Stromal cell of bone marrow (primary cell): Measurements from ENCODE around the gene MAPRE2.
"Not testable (repeated sequence)": the region's sequence is repeated elsewhere in the genome, so short reads cannot be mapped to it uniquely, and the experiment has no call there.

Experiments
- DNase-seq: peaks from one replicate; pipeline ENCODE4 v3.0.0-alpha.2; 2012; ENCODE audit warnings: low read depth

MAPRE2 gene

DNA sequence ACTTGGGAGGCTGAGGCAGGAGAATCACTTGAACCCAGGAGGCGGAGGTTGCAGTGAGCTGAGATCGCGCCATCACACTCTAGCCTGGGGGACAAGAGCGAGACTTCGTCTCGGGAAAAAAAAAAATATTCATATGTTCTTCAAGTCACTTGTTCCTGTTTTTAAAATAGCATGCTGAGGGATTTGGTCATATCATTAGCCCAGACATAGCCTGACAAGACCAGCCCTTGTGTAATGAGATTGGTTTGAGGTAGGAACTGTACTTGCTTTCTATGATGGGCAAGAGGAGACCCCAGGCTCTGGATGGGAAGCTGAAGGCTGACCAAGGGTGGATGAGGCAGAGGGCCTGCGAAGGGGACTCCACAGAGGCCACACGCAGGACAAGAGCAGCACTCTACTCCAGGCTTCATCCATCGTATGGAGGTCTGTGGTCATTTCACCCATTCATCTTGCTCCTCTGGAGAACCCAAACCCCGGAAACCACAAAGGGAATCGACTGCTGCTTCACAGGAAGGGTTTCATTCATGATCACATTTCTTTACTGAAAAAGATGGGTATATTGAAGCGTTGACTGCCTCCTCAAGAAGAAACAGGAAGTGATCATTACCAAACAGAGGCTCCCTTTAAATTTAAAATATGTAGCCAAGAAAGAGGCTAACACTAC lies 112.5 kb downstream of the MAPRE2 start:
- DNase-seq, result no peak

GRCh38 chr18:35155398-35156117 lies 114.3 kb downstream of the MAPRE2 start:
- no peak for DNase-seq

DNA sequence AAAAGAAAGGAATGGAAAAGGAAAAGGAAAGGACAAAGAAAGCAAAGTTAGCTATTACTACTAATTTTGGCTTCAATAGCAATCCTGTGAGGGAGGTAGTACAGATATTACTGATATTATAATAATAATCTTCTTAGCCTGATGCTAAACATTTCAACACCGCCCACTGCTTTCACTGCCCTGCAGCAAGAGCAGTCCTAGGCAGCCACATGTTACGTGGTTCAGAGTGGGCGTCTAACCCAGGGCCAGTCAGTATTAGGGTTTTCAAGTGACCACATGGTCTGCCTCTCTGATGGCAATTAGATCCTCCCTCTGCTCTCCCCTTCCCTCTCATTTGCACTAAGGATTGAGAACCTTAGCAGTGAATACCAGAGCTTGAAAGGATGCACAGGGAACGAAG lies 116.0 kb downstream of the MAPRE2 start:
- DNase-seq, result no peak

DNA sequence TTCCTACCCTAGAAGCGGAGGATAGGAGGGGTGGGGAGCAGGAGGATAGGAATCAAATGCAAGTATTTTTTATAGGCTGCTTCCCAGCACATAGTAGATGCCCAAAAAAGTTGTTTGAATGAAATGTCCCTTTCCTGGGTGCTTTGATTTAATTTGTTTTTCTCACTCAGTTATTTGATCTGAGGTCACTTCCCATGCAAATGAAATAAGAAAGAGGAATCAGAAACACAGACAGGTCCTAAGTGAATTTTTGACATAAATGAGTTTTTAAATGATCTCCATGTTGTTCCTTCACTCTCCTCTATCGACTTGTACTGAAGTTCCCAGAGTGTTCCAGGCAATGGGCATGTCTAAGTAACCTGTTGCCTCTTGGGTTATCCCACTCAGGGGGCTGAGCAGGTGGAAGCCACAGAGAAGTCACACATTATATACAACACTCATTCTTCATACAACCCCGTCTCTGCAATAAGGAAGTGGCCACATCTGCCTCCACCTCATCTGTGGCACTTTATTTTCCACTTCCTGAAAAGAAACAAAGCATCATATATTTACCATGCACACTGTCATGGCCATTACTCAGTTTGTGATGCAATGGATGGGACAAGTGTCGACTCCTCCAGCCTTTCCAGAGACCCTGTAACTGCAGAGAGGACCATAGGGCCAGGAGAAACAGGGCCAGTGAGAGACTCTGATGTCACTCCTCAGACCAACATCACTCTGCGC lies 117.7 kb downstream of the MAPRE2 start:
- DNase-seq, result no peak

GRCh38 chr18:35159782-35160181 lies 118.6 kb downstream of the MAPRE2 start:
- no peak for DNase-seq

GRCh38 chr18:35161485-35161884 lies 120.3 kb downstream of the MAPRE2 start:
- no peak for DNase-seq

- no peak for DNase-seq
These were observed 120.7 kb downstream of the MAPRE2 start for GRCh38 chr18:35161934-35162333.

DNA sequence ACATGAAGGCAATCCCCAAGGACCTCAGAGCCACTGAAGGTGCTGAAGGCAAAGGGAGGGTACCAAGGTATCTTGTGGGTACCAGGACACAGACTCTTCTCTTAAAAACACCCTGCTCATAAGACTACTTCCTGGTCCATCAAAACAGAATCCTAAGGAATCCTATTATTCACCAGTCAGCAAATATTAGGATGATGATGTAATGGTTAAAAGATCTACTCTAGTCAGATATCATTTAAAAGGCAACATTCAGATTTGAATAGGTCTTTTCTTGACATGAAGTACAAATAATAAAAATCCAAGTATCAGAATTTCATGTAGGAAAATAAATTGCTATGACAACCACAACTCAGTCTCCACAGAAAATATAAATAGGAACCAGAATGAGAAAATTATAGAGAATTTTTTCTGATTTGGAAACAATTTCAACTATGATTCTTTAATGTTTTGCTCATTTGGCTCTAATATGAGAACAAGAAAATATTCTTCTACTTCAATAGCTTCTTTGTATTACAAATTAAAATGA lies 121.9 kb downstream of the MAPRE2 start:
- no peak for DNase-seq

DNA sequence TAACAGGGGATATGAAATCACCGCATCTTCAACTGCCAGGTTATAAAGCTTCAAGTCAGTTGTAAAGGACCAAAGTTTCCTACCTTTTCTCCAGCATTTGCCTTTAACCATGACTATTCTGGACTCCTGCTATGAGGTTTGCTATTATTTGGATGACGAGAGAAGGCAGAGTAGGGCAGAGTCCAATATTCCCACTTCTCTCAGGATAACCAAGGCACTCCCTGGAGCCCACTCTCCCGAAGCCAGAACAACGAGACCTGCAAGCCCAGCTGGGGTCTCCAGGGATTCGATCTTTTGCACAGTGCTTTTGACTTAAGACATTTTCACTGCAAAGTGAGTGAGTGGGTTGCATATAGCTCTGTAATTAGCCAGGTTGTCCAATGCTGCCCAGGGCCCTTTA lies 122.5 kb downstream of the MAPRE2 start:
- no peak for DNase-seq

- DNase-seq, result no peak
These were observed 122.9 kb downstream of the MAPRE2 start for GRCh38 chr18:35164133-35164532.

GRCh38 chr18:35167332-35167731 lies 126.1 kb downstream of the MAPRE2 start:
- no peak for DNase-seq

- DNase-seq, result no peak
These were observed 126.6 kb downstream of the MAPRE2 start for GRCh38 chr18:35167857-35168256.

GRCh38 chr18:35170323-35170722 lies 129.1 kb downstream of the MAPRE2 start:
- DNase-seq, result not testable (repeated sequence)

DNA sequence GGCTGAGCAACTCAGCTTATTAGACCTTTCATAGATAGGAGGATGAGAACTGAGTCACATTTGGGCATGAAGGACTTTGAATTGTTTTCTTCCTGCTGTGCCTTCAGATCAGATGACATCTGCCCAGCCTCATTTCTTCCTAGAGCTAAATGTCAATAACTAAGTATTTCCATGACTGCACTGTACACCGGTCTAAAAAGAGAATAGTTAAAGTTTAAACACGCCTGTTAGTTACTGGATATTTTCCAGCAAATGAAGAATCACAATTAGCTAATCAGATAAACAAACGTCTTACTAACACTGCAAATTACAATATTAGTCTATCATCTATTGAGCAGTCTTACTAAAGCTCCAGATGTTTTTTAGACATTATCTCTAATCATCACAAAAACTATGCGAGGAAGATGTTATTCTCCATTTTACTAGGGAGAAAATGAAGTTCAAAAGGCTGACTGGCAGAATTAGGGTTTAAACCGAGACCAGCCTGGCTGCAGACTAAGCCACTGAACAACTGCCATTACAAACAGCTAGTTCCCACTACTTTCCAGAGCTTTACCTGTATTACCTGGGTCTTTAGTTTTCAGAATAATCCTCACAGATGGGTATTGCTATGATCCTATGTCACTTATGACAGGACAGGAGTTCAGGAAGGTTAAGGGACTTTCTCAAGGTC lies 130.2 kb downstream of the MAPRE2 start:
- no peak for DNase-seq

- no peak for DNase-seq
These were observed 130.8 kb downstream of the MAPRE2 start for GRCh38 chr18:35172009-35172408.

DNA sequence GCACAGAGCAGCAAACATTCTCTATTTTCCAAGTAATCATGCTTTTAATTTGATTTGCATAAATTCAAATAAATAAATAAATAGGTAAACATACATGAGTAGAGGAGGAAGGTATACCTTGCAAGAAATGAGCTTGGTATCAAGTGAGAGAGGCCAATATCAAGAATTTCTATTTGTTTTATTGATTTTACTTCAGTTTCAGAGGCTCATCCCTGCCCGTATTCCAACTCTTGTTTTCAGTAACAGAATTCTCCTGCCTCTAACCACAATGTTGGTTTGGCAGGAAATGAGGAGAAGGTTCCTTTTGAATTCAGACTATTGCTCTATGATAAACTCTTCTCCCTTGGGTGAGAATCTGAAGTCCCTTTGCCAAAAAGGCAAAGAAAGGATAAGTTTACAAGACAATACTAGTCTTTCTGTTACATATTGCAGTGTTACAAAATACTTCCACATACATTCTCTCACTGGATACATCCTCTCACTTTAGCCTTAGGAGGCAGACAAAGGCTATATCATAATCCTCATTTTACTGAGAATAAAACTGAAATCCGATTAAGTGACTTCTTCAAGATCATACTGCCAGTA lies 131.3 kb downstream of the MAPRE2 start:
- no peak for DNase-seq

- no peak for DNase-seq
These were observed 133.0 kb downstream of the MAPRE2 start for GRCh38 chr18:35174093-35174731.

DNA sequence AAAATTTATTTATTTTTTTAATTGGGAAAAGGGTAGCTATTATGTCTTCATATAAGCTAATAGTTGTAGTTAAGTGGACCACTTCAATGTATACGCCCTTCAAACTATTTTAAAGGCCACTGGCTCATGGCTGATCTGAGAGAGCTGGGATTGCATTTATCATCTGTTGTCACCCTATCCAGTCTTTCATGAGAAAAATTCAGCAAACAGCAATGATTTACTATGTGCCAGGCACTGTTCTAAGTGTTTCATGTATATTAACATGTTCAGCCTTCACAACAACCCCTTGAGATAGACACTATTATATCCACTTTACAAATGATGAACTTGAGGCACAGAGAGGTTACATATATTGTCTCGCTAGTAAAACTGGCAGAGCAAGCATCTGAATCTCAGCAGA lies 133.5 kb downstream of the MAPRE2 start:
- no peak for DNase-seq

DNA sequence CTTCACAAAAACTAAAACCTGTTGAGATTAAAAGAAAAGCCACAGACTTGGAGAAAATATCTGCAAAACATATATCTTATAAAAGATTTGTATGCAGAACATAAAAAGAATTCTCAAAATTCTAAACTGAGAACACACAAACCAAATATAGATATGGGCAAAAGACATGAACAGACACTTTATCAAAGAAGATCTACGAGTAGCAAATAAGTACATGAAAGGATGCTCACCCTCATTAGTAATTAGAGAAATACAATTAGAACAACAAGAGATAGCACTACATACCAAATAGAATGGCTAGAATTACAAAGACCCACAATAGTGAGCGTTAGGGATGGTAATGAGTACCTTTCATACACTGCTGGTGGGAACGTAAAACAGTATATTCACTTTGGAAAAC lies 135.7 kb downstream of the MAPRE2 start:
- DNase-seq, result no peak

GRCh38 chr18:35178260-35178659 lies 137.0 kb downstream of the MAPRE2 start:
- DNase-seq, result peak; percentile 83

GRCh38 chr18:35179906-35180305 lies 138.7 kb downstream of the MAPRE2 start:
- no peak for DNase-seq
